ENCODE results near the gene FGF16.

Gene FGF16

DNA sequence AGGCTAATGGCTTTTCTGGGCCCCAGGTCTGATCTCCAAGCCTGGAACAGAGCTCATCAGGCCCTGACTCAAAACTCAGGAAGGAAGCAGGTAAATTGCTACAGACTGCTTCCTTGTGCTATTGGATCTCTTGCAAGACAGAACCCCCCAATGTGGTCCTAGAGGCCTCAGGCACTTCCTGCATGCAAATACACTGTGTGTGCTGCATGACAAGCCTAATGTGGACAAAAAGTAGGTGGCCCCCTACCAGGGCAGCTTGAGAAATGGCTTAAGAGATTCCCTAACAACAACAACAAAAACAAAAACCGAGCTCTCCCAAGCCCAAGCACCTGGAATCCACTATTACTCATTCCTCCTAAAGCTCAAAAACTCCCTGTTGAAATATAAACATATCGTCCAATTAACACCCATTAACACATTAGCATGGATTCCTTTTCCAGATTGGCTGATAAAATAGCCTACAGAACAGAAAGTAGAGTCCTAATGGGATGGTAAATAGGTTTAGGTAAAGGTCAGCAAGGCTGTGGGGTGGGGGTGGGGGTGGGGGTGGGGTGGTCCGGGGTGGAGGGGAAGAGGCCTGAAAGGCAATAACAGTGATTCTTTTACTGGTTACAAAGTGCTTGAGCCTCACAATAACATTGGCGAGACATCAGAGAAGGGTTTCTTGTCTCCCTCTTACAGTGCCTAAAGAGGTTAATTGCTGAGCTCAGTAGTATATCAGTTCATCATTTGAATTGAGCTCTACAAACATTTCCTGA is 24.1 kb upstream of the FGF16 start:
- H3K36me3 ChIP-seq (ENCODE audit: insufficient read depth, low read length): no peaks in the 10 kb centered on the region
- H3K9me3 ChIP-seq (ENCODE audit: insufficient read depth, low read length, severe bottlenecking): no peaks in the 10 kb centered on the region
- no peaks in the 10 kb centered on the region for H3K4me1 ChIP-seq (ENCODE audit: insufficient read depth, low read length)
- no peak overlapping the region for H2AFZ ChIP-seq (ENCODE audit: low read depth, low read length)
- no peak overlapping the region for H3K4me2 ChIP-seq (ENCODE audit: insufficient read depth, low read length)
- ATAC-seq (ENCODE audit: insufficient read depth, low read depth) (no peak), DNase-seq (no peak)
- no peak overlapping the region for H3K4me3 ChIP-seq (ENCODE audit: low read depth in 1 of 2, low read length in 2 of 2)
- H3K27me3 ChIP-seq (ENCODE audit: insufficient read depth, low read length, poor library complexity): no peaks in the 10 kb centered on the region
- TF ChIP-seq, protein P1, sequence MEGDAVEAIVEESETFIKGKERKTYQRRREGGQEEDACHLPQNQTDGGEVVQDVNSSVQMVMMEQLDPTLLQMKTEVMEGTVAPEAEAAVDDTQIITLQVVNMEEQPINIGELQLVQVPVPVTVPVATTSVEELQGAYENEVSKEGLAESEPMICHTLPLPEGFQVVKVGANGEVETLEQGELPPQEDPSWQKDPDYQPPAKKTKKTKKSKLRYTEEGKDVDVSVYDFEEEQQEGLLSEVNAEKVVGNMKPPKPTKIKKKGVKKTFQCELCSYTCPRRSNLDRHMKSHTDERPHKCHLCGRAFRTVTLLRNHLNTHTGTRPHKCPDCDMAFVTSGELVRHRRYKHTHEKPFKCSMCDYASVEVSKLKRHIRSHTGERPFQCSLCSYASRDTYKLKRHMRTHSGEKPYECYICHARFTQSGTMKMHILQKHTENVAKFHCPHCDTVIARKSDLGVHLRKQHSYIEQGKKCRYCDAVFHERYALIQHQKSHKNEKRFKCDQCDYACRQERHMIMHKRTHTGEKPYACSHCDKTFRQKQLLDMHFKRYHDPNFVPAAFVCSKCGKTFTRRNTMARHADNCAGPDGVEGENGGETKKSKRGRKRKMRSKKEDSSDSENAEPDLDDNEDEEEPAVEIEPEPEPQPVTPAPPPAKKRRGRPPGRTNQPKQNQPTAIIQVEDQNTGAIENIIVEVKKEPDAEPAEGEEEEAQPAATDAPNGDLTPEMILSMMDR (IDR thresholded peaks at IDR 0.05; ENCODE audit: borderline replicate concordance, extremely low read depth, low read length, poor library complexity, severe bottlenecking): no peak
- no peak for TF ChIP-seq EZH2 (IDR thresholded peaks at IDR 0.05; ENCODE audit: borderline replicate concordance, low read depth, low read length, severe bottlenecking)
- H4K20me1 ChIP-seq (ENCODE audit: insufficient read depth, low read length): no peaks in the 10 kb centered on the region
- no peaks in the 10 kb centered on the region for H3K79me2 ChIP-seq (ENCODE audit: insufficient read depth, low read length)
- H3K27ac ChIP-seq (ENCODE audit: low read length): no peak overlapping the region
- H3K9ac ChIP-seq (ENCODE audit: low read depth, low read length): no peak overlapping the region

DNA sequence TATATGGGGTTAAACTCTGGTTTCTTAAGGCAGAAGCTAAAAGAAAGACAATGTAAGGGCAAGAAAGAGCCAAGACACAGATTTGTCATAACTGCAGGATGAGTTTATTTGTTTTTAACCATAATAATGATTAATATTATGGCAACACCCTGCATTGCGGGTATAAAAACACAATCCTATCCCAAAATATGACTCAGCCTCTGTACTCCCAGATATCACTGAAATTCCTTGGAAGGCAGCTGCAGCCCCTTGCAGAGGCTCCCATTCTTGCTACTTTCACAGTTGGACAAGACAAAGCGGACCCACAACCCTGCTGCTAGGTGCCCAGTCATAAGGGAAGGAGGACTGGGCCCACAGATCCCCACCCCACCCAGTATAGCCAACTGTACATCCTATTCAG is 20.4 kb upstream of the FGF16 start:
- H2AFZ ChIP-seq (ENCODE audit: low read depth, low read length): no peak overlapping the region
- H3K27ac ChIP-seq (ENCODE audit: low read length): no peak overlapping the region
- H3K4me3 ChIP-seq (ENCODE audit: low read depth in 1 of 2, low read length in 2 of 2): no peak overlapping the region
- H3K36me3 ChIP-seq (ENCODE audit: insufficient read depth, low read length): no peaks in the 10 kb centered on the region
- no peaks in the 10 kb centered on the region for H4K20me1 ChIP-seq (ENCODE audit: insufficient read depth, low read length)
- ATAC-seq (ENCODE audit: insufficient read depth, low read depth) (no peak), DNase-seq (no peak)
- no peaks in the 10 kb centered on the region for H3K9me3 ChIP-seq (ENCODE audit: insufficient read depth, low read length, severe bottlenecking)
- H3K79me2 ChIP-seq (ENCODE audit: insufficient read depth, low read length): no peaks in the 10 kb centered on the region
- H3K27me3 ChIP-seq (ENCODE audit: insufficient read depth, low read length, poor library complexity): no peaks in the 10 kb centered on the region
- no peak overlapping the region for H3K9ac ChIP-seq (ENCODE audit: low read depth, low read length)
- H3K4me1 ChIP-seq (ENCODE audit: insufficient read depth, low read length): no peaks in the 10 kb centered on the region
- no peak overlapping the region for H3K4me2 ChIP-seq (ENCODE audit: insufficient read depth, low read length)
- no peak for TF ChIP-seq EZH2 (IDR thresholded peaks at IDR 0.05; ENCODE audit: borderline replicate concordance, low read depth, low read length, severe bottlenecking)
- TF ChIP-seq, protein P1 (IDR thresholded peaks at IDR 0.05; ENCODE audit: borderline replicate concordance, extremely low read depth, low read length, poor library complexity, severe bottlenecking): no peak

DNA sequence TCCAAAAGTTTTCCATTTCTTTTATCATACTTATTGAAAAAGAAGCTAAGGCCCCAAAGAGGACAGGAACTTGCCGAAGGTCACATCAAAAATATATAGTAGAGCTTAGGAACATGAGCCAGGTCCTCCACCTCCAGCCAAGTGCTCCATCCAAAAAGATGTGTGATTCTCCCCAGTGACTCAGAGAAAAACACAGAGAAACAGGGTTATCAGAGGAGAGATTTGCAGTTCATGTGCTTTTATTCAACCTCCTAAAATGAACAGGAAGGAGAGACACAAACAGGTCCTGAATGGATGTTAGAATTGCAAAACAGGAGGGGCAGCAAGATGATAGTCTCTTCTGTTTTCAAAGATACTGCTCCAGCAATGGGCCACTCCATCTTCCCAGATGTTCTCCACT is 19.6 kb upstream of the FGF16 start:
- H3K36me3 ChIP-seq (ENCODE audit: insufficient read depth, low read length): no peaks in the 10 kb centered on the region
- no peak overlapping the region for H3K4me2 ChIP-seq (ENCODE audit: insufficient read depth, low read length)
- no peak overlapping the region for H3K27ac ChIP-seq (ENCODE audit: low read length)
- no peak for DNase-seq
- ATAC-seq (ENCODE audit: insufficient read depth, low read depth): no peak
- no peak overlapping the region for H3K9ac ChIP-seq (ENCODE audit: low read depth, low read length)
- no peaks in the 10 kb centered on the region for H3K4me1 ChIP-seq (ENCODE audit: insufficient read depth, low read length)
- no peak overlapping the region for H2AFZ ChIP-seq (ENCODE audit: low read depth, low read length)
- no peaks in the 10 kb centered on the region for H3K79me2 ChIP-seq (ENCODE audit: insufficient read depth, low read length)
- H3K9me3 ChIP-seq (ENCODE audit: insufficient read depth, low read length, severe bottlenecking): no peaks in the 10 kb centered on the region
- H3K27me3 ChIP-seq (ENCODE audit: insufficient read depth, low read length, poor library complexity): no peaks in the 10 kb centered on the region
- H3K4me3 ChIP-seq (ENCODE audit: low read depth in 1 of 2, low read length in 2 of 2): no peak overlapping the region
- H4K20me1 ChIP-seq (ENCODE audit: insufficient read depth, low read length): no peaks in the 10 kb centered on the region
- TF ChIP-seq, protein P1 (IDR thresholded peaks at IDR 0.05; ENCODE audit: borderline replicate concordance, extremely low read depth, low read length, poor library complexity, severe bottlenecking): no peak
- TF ChIP-seq EZH2 (IDR thresholded peaks at IDR 0.05; ENCODE audit: borderline replicate concordance, low read depth, low read length, severe bottlenecking): no peak

Measured in DND-41 (cell line).